Naive B cell (primary cell): ENCODE data around the gene DDAH1. TPM values are rescaled to one million over a fixed set of nuclear protein-coding genes. Genes with fewer than 3 reads are reported as not detected.

Experiments
- ATAC-seq, 2 donors: fragments of 150-1000 bp; cut with Tn5 transposase; 2 replicates each; pipeline ENCODE4 v1.10.0; 2021; ENCODE audit warnings: low read depth in 2 of 2, mild to moderate bottlenecking in 2 of 2, moderate library complexity in 2 of 2
- DNase-seq: peaks from one replicate; pipeline ENCODE4 v3.0.0; 2022
- H3K27ac Mint-ChIP-seq, 6 donors: one replicate each; pipeline ENCODE4 v1.8.0; 2020 to 2022; ENCODE audit warnings: mild to moderate bottlenecking in 6 of 6, mixed read lengths in 6 of 6, moderate library complexity in 5 of 6, inconsistent platforms in 2 of 6
- H3K27me3 Mint-ChIP-seq, 3 donors: one replicate each; pipeline ENCODE4 v1.8.0; 2021 to 2022; ENCODE audit warnings: mixed read lengths in 3 of 3, mild to moderate bottlenecking in 1 of 3
- H3K36me3 Mint-ChIP-seq, 2 donors: one replicate each; pipeline ENCODE4 v1.8.0; 2020 to 2022; ENCODE audit warnings: mixed read lengths in 2 of 2, inconsistent platforms in 1 of 2, mild to moderate bottlenecking in 1 of 2
- H3K4me1 Mint-ChIP-seq, 3 donors: one replicate each; pipeline ENCODE4 v1.8.0; 2020 to 2022; ENCODE audit warnings: mixed read lengths in 3 of 3, inconsistent platforms in 1 of 3, mild to moderate bottlenecking in 1 of 3, moderate library complexity in 1 of 3
- H3K4me3 Mint-ChIP-seq, 8 donors: one replicate each; pipeline ENCODE4 v1.8.0; 2020 to 2022; ENCODE audit warnings: mild to moderate bottlenecking in 8 of 8, mixed read lengths in 8 of 8, moderate library complexity in 8 of 8, inconsistent platforms in 2 of 8
- H3K9me3 Mint-ChIP-seq, 7 donors: one replicate each; pipeline ENCODE4 v1.8.0; 2020 to 2022; ENCODE audit warnings: mixed read lengths in 7 of 7, mild to moderate bottlenecking in 5 of 7, inconsistent platforms in 2 of 7, moderate library complexity in 1 of 7
- polyA plus RNA-seq, 6 donors: library from polyadenylated mRNA; unstranded; fragments of 300-500 nt; fragmentation: Illumina TruSeq; gene quantifications; one replicate each; pipeline ENCODE4 v1.2.3, GENCODE V29; 2021; ENCODE audit warnings: low read depth in 6 of 6

Gene DDAH1
- polyA plus RNA-seq, 6 donors from 2014 or later = 0.07 to 0.40 (median 0.18) TPM; not detected in 2

DNA sequence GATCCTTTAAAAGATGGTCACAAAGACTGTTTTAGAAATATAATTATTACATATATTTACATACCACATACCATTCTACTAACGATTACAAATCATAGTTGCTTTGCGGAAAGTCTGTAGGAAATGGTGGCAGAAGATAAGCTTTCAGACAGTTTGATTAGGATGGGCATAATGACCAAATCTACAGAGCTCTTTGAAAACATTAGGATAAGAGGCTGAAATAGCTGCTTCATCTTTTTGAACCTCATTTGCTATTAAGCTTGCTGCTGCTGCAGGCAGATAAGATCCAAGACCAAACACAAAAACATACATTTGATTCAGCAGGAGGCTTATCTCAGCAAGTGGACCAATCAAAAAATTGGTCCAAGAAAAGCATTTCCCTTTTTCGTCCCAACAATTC lies 47.1 kb downstream of the DDAH1 start:
- Mint-ChIP-seq H3K36me3 (peaks cover 18 to 41% of the 10 kb centered on the region in 2 donors), H3K4me3 (no peak overlapping the region), H3K27me3 (peaks cover 0 to 4% (median 0%) of the 10 kb centered on the region in 3 donors), H3K4me1 (no peaks in the 10 kb centered on the region), H3K27ac (no peak overlapping the region), H3K9me3 (peaks cover 3 to 22% (median 18%) of the 10 kb centered on the region in 7 donors)
- DNase-seq (no peak), ATAC-seq (no peak)

DNA sequence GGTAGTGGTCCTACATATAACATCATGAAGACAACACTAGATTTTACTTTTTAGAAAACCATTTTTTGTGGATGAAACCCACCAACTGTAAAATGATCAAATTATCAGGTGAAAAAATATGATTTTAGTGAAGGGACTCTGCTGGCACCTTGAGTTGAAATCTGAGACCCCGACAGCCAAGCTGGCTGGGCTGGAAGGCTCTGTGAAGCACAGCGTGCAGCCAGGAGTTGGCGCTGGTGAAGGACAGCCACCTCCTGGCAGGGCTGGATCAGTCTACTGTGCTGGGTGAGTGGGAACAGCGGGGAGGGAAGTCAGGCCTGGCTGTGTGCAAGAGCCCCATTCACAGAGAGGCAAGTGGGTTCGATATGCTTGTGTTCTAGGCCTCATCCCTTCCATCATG lies 47.9 kb downstream of the DDAH1 start:
- Mint-ChIP-seq H3K36me3 (peaks cover 18 to 41% of the 10 kb centered on the region in 2 donors), H3K9me3 (peaks cover 3 to 22% (median 18%) of the 10 kb centered on the region in 7 donors), H3K27me3 (no peaks in the 10 kb centered on the region), H3K4me3 (no peak overlapping the region), H3K27ac (no peak overlapping the region), H3K4me1 (no peaks in the 10 kb centered on the region)
- no peak for ATAC-seq
- no peak for DNase-seq

DNA sequence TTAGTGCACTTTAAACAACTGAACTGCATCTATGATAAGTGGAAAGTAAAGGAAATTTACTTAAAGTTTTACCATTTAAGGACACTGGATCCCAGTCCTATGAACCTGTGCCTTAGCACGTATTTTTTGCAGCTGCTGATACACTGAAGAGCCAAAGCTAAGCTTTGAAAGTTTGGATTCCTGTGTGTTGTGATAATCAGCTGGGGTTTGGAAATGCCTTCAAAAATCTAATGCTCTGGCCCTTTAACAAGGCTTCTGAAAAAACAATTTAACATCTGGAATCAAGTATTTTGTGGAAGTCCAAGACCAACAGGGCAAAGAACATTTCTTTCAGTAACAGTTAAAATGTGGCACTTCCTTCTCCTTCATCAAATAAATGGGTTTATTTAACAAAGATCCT lies 51.8 kb downstream of the DDAH1 start:
- H3K9me3 Mint-ChIP-seq = peaks cover 0 to 2% (median 0%) of the 10 kb centered on the region in 7 donors
- no peak overlapping the region for H3K4me3 Mint-ChIP-seq
- H3K4me1 Mint-ChIP-seq = no peaks in the 10 kb centered on the region
- no peaks in the 10 kb centered on the region for H3K27me3 Mint-ChIP-seq
- no peak overlapping the region for H3K27ac Mint-ChIP-seq
- peaks cover 10 to 28% of the 10 kb centered on the region in 2 donors for H3K36me3 Mint-ChIP-seq
- no peak for DNase-seq
- ATAC-seq = no peak

DNA sequence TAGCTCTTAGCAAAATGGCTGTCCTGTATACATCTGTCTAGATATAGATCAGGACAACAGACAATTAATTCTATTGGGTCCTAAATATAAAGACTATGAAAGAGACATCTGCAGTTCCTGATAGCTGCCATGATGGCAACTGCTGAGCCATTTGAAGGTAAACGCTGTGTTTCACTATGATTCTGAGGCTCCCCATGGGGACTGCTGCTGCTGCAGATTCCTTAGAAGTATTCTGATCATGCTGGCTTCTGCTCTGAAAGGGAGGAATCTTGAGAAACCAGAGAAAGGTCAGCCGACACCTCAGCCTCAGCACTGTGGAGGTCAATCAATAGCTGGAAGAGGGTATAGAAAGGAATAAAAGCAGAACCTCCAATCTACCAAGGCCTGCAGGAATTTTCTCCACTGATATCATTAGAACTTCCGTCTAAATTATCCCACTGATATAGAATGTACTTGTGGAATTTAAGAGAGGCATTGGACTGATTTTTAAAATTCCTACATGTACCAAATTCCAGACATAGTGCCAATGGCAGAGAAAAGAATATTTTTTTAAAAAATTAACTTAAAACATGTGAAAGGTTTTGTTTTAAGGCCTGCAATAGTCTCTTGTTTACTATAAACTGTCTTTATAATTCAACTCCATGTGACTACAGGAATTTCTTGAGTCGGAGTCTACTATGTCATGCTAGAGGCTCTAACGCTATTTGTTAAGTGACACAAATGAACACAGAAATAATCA lies 53.2 kb downstream of the DDAH1 start:
- peaks cover 0 to 20% of the 10 kb centered on the region in 2 donors for H3K36me3 Mint-ChIP-seq
- no peak for DNase-seq
- no peak for ATAC-seq
- H3K27ac Mint-ChIP-seq = no peak overlapping the region
- no peaks in the 10 kb centered on the region for H3K9me3 Mint-ChIP-seq
- H3K4me1 Mint-ChIP-seq = no peaks in the 10 kb centered on the region
- H3K4me3 Mint-ChIP-seq = no peak overlapping the region
- no peaks in the 10 kb centered on the region for H3K27me3 Mint-ChIP-seq

DNA sequence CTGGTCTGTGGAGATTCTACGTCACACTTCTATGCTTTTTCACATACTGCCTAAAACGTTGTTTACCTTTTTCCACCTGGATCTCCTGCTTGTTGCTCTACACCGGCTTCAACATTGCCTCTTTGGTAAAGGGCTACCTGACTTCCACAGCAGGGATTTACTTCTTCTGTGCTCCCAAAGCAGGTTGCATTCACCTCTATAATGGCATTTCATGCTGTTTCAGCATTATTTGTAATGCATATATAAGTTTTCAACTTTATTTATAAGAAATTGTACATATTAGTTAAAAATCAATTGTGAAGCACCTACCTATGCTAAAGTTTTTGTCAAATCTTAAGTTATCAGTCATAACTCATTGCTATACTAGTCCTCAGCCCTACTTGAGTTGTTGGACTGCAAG lies 55.4 kb downstream of the DDAH1 start:
- ATAC-seq (no peak), DNase-seq (no peak)
- Mint-ChIP-seq H3K4me3 (no peak overlapping the region), H3K4me1 (no peaks in the 10 kb centered on the region), H3K9me3 (no peaks in the 10 kb centered on the region), H3K27ac (no peak overlapping the region), H3K27me3 (no peaks in the 10 kb centered on the region), H3K36me3 (peaks cover 0 to 12% of the 10 kb centered on the region in 2 donors)

DNA sequence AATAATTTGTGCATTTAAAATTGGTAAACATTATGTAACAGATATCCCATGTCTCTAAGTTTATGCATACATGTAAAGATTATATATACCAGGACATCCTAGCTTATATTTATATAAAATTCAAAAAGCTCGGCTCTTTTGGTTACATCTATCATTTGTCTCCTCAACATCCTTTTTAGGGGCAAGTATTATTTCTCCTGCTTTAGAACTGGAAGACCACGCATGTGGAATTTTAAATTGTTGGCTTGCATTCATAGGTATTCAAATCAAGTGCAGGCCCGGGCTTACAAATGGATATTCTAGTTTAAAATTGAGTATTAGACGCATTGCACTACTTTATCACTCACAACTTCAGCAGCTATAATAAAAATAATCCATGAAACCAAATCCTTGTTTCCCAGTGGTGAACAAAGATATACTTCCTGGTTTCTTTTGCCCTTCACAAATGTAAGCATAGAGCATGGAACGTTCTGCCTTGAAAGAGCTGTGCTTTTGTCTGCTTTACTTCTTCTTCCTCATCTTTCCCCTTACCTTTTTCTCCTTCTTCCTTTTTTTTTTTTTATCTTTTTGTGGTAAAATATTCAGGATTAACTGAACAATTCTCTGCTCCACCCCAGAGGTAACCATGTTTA lies 57.1 kb downstream of the DDAH1 start:
- H3K36me3 Mint-ChIP-seq = no peaks in the 10 kb centered on the region
- no peak overlapping the region for H3K27ac Mint-ChIP-seq
- DNase-seq = no peak
- no peaks in the 10 kb centered on the region for H3K27me3 Mint-ChIP-seq
- no peaks in the 10 kb centered on the region for H3K9me3 Mint-ChIP-seq
- H3K4me1 Mint-ChIP-seq = no peaks in the 10 kb centered on the region
- ATAC-seq = no peak
- H3K4me3 Mint-ChIP-seq = no peak overlapping the region

DNA sequence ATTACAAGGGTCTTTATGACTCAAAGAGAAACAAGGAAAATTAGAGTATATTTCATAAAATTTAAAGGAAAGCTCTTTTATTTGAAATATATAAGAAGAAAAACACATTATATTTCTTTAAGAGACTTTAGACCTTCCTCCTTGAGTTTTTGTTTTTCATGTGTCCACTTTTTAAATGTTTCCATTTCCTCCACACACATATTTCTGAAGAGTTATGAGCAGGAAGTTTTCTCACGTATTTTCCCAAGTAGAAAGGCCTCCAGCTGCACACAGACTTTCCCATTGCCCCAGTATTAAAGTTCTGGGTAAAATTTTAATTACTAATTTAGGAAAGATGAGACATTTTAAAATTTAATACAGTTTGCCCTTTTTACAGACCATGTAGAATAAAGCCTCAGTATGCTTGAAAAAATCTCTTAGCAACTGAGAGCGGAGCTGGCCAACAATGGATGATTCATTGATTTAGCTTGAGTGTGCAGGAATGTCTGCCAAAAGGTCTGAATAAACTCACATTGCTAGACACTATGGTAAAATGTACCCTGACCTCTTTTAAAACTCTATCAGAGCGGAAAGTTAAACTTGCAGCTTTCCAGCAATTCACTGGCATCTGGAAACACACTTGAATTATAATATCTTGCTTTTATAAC lies 57.9 kb downstream of the DDAH1 start:
- no peaks in the 10 kb centered on the region for H3K9me3 Mint-ChIP-seq
- H3K27ac Mint-ChIP-seq = no peak overlapping the region
- DNase-seq = no peak
- H3K27me3 Mint-ChIP-seq = no peaks in the 10 kb centered on the region
- H3K4me3 Mint-ChIP-seq = no peak overlapping the region
- no peaks in the 10 kb centered on the region for H3K36me3 Mint-ChIP-seq
- ATAC-seq = no peak
- H3K4me1 Mint-ChIP-seq = no peaks in the 10 kb centered on the region

DNA sequence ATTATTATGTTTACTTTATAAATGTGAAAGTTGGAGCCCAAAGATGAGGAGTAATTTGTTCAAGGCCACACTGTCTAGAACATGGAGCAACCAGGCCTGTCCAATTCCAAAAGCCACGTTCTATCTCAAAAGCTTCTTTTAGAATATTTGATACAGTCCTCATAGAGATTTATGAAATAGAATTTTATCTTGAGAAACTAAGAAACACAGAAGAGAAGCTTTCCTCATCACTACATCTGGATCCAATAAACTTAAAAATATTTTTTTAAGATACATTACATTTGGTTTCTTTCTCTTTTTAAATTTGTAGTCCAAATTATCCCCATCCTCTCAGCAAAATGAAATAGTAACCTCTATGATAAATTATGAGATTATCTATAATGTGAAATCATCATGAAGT lies 58.9 kb downstream of the DDAH1 start:
- ATAC-seq = no peak
- DNase-seq = no peak
- Mint-ChIP-seq H3K27me3 (no peaks in the 10 kb centered on the region), H3K9me3 (no peaks in the 10 kb centered on the region), H3K36me3 (no peaks in the 10 kb centered on the region), H3K4me3 (no peak overlapping the region), H3K4me1 (no peaks in the 10 kb centered on the region), H3K27ac (no peak overlapping the region)

DNA sequence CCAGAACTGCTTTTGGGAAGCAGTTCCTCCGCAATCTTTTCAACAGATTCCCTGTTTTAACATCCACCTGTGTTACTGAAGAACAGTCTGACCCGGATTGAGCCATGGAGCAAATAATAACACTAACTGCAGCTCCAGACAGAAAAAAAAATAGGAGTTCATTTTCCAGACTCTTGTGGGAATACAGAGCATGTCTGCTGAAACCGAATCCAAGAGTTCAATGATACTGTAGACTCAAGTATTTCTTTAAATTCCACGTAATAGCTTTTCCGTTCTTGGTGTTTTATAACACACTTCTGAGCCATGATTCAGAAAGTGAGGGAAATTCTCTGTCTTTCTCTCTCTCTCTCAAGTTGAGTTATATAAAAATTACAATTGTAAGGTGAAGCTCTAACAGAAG lies 60.6 kb downstream of the DDAH1 start:
- Mint-ChIP-seq H3K4me3 (no peak overlapping the region), H3K4me1 (no peaks in the 10 kb centered on the region), H3K27ac (no peak overlapping the region), H3K36me3 (no peaks in the 10 kb centered on the region), H3K9me3 (no peaks in the 10 kb centered on the region), H3K27me3 (no peaks in the 10 kb centered on the region)
- ATAC-seq (no peak), DNase-seq (no peak)

DNA sequence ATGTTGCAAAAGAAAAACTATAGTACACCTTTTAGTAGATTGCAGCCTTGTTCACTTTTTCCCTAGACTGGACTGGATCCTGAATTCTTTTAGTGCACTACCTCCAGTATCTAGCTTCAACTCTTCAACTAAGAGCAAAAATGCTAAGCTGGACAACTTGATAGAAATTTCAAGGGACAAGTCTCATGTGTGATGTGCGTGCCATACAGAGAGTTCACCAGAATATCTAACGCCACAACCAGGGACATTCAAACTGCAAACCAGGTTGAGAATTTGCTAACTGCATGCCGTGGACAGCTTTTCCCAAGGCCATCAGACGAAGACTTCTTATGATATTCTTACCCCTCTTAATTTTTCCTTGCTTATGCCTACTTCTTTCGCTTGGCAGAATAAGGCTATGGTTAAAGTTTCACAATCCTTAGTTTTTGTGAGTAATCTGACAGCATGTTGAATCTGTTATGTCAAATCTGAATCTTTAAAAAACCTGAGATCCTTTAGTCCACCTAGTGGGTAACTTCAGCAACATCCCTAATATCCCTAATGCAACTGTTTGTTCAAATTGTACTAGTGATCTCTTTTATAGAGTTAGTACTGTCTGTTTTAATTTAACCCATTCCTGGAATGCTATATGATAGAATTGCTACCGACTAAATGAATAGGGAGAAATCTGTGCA lies 66.4 kb downstream of the DDAH1 start:
- no peaks in the 10 kb centered on the region for H3K36me3 Mint-ChIP-seq
- no peaks in the 10 kb centered on the region for H3K4me1 Mint-ChIP-seq

DNA sequence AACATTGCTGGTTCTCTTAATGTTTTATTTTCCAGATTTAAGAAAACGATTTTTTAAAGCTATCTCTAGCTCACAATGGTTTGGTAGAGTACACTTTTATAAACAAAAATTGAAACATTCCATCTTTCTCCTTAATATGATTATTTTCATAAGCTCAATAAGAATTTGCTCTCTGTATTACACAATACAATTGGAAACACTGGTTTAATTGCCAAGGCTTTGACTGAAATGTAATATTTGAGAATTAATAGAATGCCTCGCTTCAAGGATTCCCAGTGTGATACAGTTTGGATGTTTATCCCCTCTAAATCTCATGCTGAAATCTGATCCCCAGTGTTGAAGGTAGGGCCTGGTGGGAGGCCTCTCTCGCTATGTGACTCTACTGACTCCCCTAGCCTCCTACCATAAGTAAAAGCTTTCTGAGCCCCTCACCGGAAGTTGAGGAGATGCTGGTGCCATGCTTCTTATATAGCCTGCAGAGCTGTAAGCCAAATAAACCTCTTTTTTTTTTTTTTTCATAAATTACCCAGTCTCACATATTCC lies 67.4 kb downstream of the DDAH1 start:
- no peak for DNase-seq
- no peak overlapping the region for H3K4me3 Mint-ChIP-seq

More for the DNA sequence above, 66.4 kb downstream of the DDAH1 start:
- Mint-ChIP-seq H3K27me3 (no peaks in the 10 kb centered on the region), H3K27ac (no peak overlapping the region), H3K4me3 (no peak overlapping the region), H3K9me3 (no peaks in the 10 kb centered on the region)
- no peak for ATAC-seq
- no peak for DNase-seq

DNA sequence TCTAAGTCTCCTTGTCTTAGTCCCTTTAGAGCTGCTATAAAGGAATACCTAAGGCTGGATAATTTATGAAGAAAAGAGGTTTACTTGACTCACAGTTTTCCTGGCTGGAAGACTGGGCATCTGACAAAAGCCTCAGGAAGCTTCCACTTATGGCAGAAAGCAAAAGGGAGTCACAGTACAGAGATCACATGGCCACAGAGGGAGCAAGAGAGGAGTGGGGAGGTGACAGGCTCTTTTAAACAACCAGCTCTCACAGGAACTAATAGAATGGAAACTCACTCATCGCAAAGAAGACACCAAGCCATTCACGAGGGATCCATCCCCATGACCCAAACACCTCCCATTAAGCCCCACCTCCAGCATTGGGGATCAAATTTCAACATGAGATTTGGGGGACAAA lies 68.8 kb downstream of the DDAH1 start:
- Mint-ChIP-seq H3K36me3 (no peaks in the 10 kb centered on the region), H3K4me1 (no peaks in the 10 kb centered on the region), H3K9me3 (no peaks in the 10 kb centered on the region), H3K4me3 (no peak overlapping the region), H3K27ac (peak overlapping the region in 1 of 6 donors; percentile 43), H3K27me3 (no peaks in the 10 kb centered on the region)
- DNase-seq = no peak
- ATAC-seq = no peak

More for the DNA sequence above, 67.4 kb downstream of the DDAH1 start:
- Mint-ChIP-seq H3K36me3 (no peaks in the 10 kb centered on the region), H3K27ac (peak overlapping the region in 2 of 6 donors; percentile 36 to 69), H3K4me1 (no peaks in the 10 kb centered on the region), H3K9me3 (no peaks in the 10 kb centered on the region), H3K27me3 (no peaks in the 10 kb centered on the region)
- ATAC-seq = no peak

DNA sequence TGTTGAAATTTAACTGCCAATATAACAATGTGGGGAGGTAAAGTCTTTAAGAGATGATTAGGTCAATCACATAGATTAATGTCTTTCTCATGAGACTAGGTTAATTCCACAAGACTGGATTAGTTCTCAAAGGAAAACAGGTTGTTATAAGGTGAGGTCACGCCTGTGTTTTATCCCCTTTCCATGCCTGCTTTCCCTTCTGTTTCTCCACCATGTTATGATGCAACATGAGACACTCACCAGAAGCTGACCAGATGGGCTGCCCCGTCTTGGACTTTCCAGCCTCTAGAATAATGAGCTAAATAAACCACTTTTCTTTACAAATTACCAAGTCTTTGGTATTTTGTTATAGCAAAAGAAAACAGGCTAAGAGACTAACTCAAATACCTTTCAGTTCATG lies 70.8 kb downstream of the DDAH1 start:
- H3K4me3 Mint-ChIP-seq = no peak overlapping the region
- no peaks in the 10 kb centered on the region for H3K9me3 Mint-ChIP-seq
- peaks cover 0 to 4% of the 10 kb centered on the region in 2 donors for H3K36me3 Mint-ChIP-seq
- ATAC-seq = no peak
- no peaks in the 10 kb centered on the region for H3K27me3 Mint-ChIP-seq
- no peak for DNase-seq
- no peaks in the 10 kb centered on the region for H3K4me1 Mint-ChIP-seq
- H3K27ac Mint-ChIP-seq = no peak overlapping the region
